K562 (cell line): ENCODE measurements around the gene SPATA21. TPM values are rescaled to one million over a fixed set of nuclear protein-coding genes. Genes with fewer than 3 reads are reported as not detected.

Experiments used
- ATAC-seq: fragments of 200-7000 bp; cut with Tn5 transposase; 3 replicates; pipeline ENCODE4 v1.9.1; 2020; ENCODE audit warnings: moderate library complexity
- BruUV-seq: library from RNA; stranded (reverse); fragments of 400-500 nt; replicated peaks from 2 replicates; lab custom pipeline; 2021; lab: Mats Ljungman, UMichigan
- CTCF ChIA-PET: fragments of 300-600 bp; formaldehyde crosslinking; extraction: SDS; loops from one replicate; lab custom pipeline; 2021; ENCODE audit warnings: low intra/inter-chr PET ratio; lab: Yijun Ruan, JAX
- POLR2A ChIA-PET: fragments of 300-600, 350-650 bp; sonication (Branson Sonifier 250); formaldehyde crosslinking; extraction: SDS; loops from one replicate; lab custom pipeline; 2021; ENCODE audit warnings: antibody characterized with exemption, inconsistent platforms; lab: Yijun Ruan, JAX
- DNase-seq, 4 experiments: peaks; one replicate each; pipeline versions ENCODE4 v3.0.0 to v3.0.0-alpha.2; 2011 to 2018; ENCODE audit warnings: low spot score in 3 of 4, mixed read lengths in 3 of 4; ENCODE audit errors: extremely low read depth in 1 of 4
- FAIRE-seq: peaks from 2 replicates; lab custom pipeline; 2011; peaks lifted over from hg19 to GRCh38; lab: Jason Lieb, UNC
- H2AFZ ChIP-seq: 2 replicates; pipeline ENCODE4 v1.6.0; 2011; ENCODE audit warnings: low read depth, low read length, control low read depth, inconsistent platforms
- H3K27ac ChIP-seq: fragments of 200-600 bp; 3 replicates; pipeline ENCODE4 v1.8.0; 2011; ENCODE audit warnings: low read depth, mild to moderate bottlenecking, control low read depth, inconsistent platforms, low read length, moderate library complexity, mixed read lengths; ENCODE audit errors: extremely low read depth
- H3K27me3 ChIP-seq, 2 experiments: fragments of 300-600 bp in 1 of 2; 2 replicates in 1 of 2; 3 replicates in 1 of 2; pipeline versions ENCODE4 v1.6.0 to v1.8.0; 2011; ENCODE audit warnings: inconsistent platforms in 2 of 2, low read length in 2 of 2, mild to moderate bottlenecking in 1 of 2, mixed read lengths in 1 of 2, moderate library complexity in 1 of 2; ENCODE audit not compliant: control insufficient read depth in 2 of 2, insufficient read depth in 2 of 2
- H3K36me3 ChIP-seq: fragments of 300-600 bp; 3 replicates; pipeline ENCODE4 v1.8.0; 2011; ENCODE audit warnings: mild to moderate bottlenecking, low read length, inconsistent platforms; ENCODE audit not compliant: control insufficient read depth, insufficient read depth
- H3K4me1 ChIP-seq, 2 experiments: fragments of 200-600 bp in 1 of 2; replicated peaks in 1 of 2; 2 replicates in 1 of 2; 3 replicates in 1 of 2; pipeline versions ENCODE4 v1.5.1 to v1.8.0; 2011; ENCODE audit warnings: inconsistent platforms in 2 of 2, low read length in 2 of 2, mild to moderate bottlenecking in 1 of 2, mixed read lengths in 1 of 2, moderate library complexity in 1 of 2; ENCODE audit not compliant: control insufficient read depth in 2 of 2, insufficient read depth in 2 of 2
- H3K4me2 ChIP-seq: 2 replicates; pipeline ENCODE4 v1.6.1; 2011; ENCODE audit warnings: low read length, control low read depth, inconsistent platforms, mixed read lengths; ENCODE audit not compliant: insufficient read depth
- H3K4me3 ChIP-seq: fragments of 200-600 bp; sonication (generic), shearing (Covaris generic); 2 replicates; pipeline ENCODE4 v1.5.1; 2016; ENCODE audit warnings: control low read depth, inconsistent platforms
- H3K79me2 ChIP-seq: fragments of 200-600 bp; 3 replicates; pipeline ENCODE4 v1.8.0; 2011; ENCODE audit warnings: low read length, inconsistent platforms; ENCODE audit not compliant: control insufficient read depth, insufficient read depth
- H3K9ac ChIP-seq, 2 experiments: 2 replicates each; pipeline versions ENCODE4 v1.6.0 to v1.6.1; 2011; ENCODE audit warnings: low read depth in 2 of 2, low read length in 2 of 2, control low read depth in 1 of 2, inconsistent platforms in 1 of 2, mild to moderate bottlenecking in 1 of 2, mixed read lengths in 1 of 2; ENCODE audit not compliant: insufficient read depth in 1 of 2
- H3K9me1 ChIP-seq: one replicate; pipeline ENCODE4 v1.6.0; 2011; ENCODE audit warnings: inconsistent platforms, mild to moderate bottlenecking, low read length, moderate library complexity; ENCODE audit not compliant: control insufficient read depth, insufficient read depth
- H3K9me3 ChIP-seq: replicated peaks from 2 replicates; pipeline ENCODE4 v1.5.1; 2011; ENCODE audit warnings: low read depth, low read length, inconsistent platforms; ENCODE audit not compliant: control insufficient read depth, insufficient read depth
- H4K20me1 ChIP-seq: replicated peaks from 2 replicates; pipeline ENCODE4 v1.6.1; 2011; ENCODE audit warnings: low read length, inconsistent platforms, mixed read lengths; ENCODE audit not compliant: control insufficient read depth, insufficient read depth
- CBX2 ChIP-seq: fragments of 200-600 bp; sonication (generic); IDR thresholded peaks from one replicate; pipeline ENCODE4 v1.6.1; 2012; ENCODE audit warnings: mild to moderate bottlenecking, low read length, inconsistent platforms; ENCODE audit not compliant: insufficient read depth, poor library complexity, severe bottlenecking
- CTBP1 ChIP-seq: fragments of 450-650 bp; IDR thresholded peaks from 2 replicates; pipeline ENCODE4 v1.6.1; 2016; ENCODE audit warnings: borderline replicate concordance
- ETV1 ChIP-seq: fragments of 450-650 bp; conservative IDR thresholded peaks from 2 replicates; pipeline ENCODE4 v1.6.1; 2016; ENCODE audit warnings: missing genetic modification characterization, control low read depth, low read depth, missing compliant biosample characterization
- IRF2 ChIP-seq: sonication (generic); formaldehyde crosslinking; IDR thresholded peaks from 2 replicates; pipeline ENCODE4 v1.8.1; 2022; ENCODE audit warnings: mild to moderate bottlenecking, missing genetic modification reagents
- KLF6 ChIP-seq: fragments of 250-450 bp; sonication (Bioruptor Pico); IDR thresholded peaks from 2 replicates; pipeline ENCODE4 v1.4.0; 2020; ENCODE audit warnings: mild to moderate bottlenecking, moderate library complexity, borderline replicate concordance
- MXI1 ChIP-seq: IDR thresholded peaks from 2 replicates; pipeline ENCODE4 v1.6.1; 2011; ENCODE audit warnings: low read depth, mild to moderate bottlenecking, improper control_type of control experiment, low read length
- RBBP5 ChIP-seq: fragments of 200-600 bp; sonication (generic); IDR thresholded peaks from 2 replicates; pipeline ENCODE4 v1.6.1; 2012; ENCODE audit warnings: borderline replicate concordance, mild to moderate bottlenecking, low read length, control low read depth, inconsistent platforms; ENCODE audit not compliant: insufficient read depth, poor library complexity, severe bottlenecking
- RHOXF2B ChIP-seq: fragments of 250-450 bp; sonication (Bioruptor Pico); conservative IDR thresholded peaks from 2 replicates; pipeline ENCODE4 v1.5.1; 2021
- STAG1 ChIP-seq: sonication (generic); formaldehyde crosslinking; IDR thresholded peaks from 2 replicates; pipeline ENCODE4 v1.5.0; 2020; ENCODE audit warnings: missing genetic modification reagents, borderline replicate concordance
- TAF1 ChIP-seq: IDR thresholded peaks from 2 replicates; pipeline ENCODE4 v1.6.1; 2011; ENCODE audit warnings: mild to moderate bottlenecking, low read length, moderate library complexity; ENCODE audit not compliant: insufficient read depth, control insufficient read depth, severe bottlenecking; ENCODE audit errors: extremely low read depth
- TGIF2 ChIP-seq: sonication (generic); formaldehyde crosslinking; IDR thresholded peaks from 2 replicates; pipeline ENCODE4 v1.8.1; 2022; ENCODE audit warnings: mild to moderate bottlenecking, missing genetic modification reagents, moderate library complexity
- ZC3H4 ChIP-seq: sonication (generic); formaldehyde crosslinking; IDR thresholded peaks from 2 replicates; pipeline ENCODE4 v1.9.0; 2021; ENCODE audit warnings: missing genetic modification reagents, borderline replicate concordance
- ZNF551 ChIP-seq: fragments of 250-450 bp; sonication (Bioruptor Pico); IDR thresholded peaks from 2 replicates; pipeline ENCODE4 v1.5.0; 2021; ENCODE audit warnings: mild to moderate bottlenecking, moderate library complexity
- WGBS: fragments of 100-300 bp; shearing (Covaris generic); methylation state at CpG from one replicate; pipeline ENCODE4 v1.1.6; 2016; ENCODE audit warnings: low coverage, mixed read lengths; ENCODE audit not compliant: insufficient coverage; ENCODE audit errors: missing lambda C conversion rate; 5-methylcytosine and 5-hydroxymethylcytosine counted together
- in situ Hi-C: fragments of 300-500 bp; cut with MboI; formaldehyde crosslinking; loops from 4 replicates; pipeline ENCODE4 v1.15.0; 2018; ENCODE audit warnings: inconsistent platforms, mixed read lengths
- intact Hi-C: fragments of 100-400 bp; cut with micrococcal nuclease; formaldehyde crosslinking; loops from 2 replicates; pipeline ENCODE4 v1.14.2; 2022
- polyA plus RNA-seq, 8 experiments: library from polyadenylated mRNA; depleted of rRNA in 4 of 8; stranded (reverse) in 5 of 8; unstranded in 3 of 8; fragments of >200 nt; fragmentation: Nextera tagmentation in 2 of 8; fragmentation: Illumina TruSeq in 1 of 8; extraction: Ambion mirVana in 2 of 8; extraction: Trizol in 1 of 8; gene quantifications; 2 replicates each; pipeline versions ENCODE4 v1.2.1 to v1.2.3, GENCODE V29; 2011 to 2014; ENCODE audit warnings: inconsistent platforms in 1 of 8, missing spikeins in 1 of 8
- total RNA-seq, 7 experiments: library from RNA; depleted of rRNA in 6 of 7; stranded (reverse); fragments of >200 nt in 6 of 7; fragmentation: Illumina TruSeq in 2 of 7; extraction: Trizol in 2 of 7; gene quantifications; 2 replicates each; pipeline versions ENCODE4 v1.2.1 to v1.2.3, GENCODE V29; 2011 to 2021; ENCODE audit warnings: low replicate concordance in 1 of 7
- TF ChIP-seq, protein P1 (sequence below): fragments of 250-450 bp; sonication (Bioruptor Pico); IDR thresholded peaks from 2 replicates; pipeline ENCODE4 v1.8.0; 2021; ENCODE audit warnings: borderline replicate concordance, mild to moderate bottlenecking, moderate library complexity; ENCODE audit not compliant: poor library complexity, severe bottlenecking

The SPATA21 gene
- total and polyA plus RNA-seq, 9 of the 15 experiments (the other 6 are each of a cell fraction or from before 2014, with no cell fraction given), result 0.10 to 0.36 (median 0.13) TPM; not detected in 3

DNA sequence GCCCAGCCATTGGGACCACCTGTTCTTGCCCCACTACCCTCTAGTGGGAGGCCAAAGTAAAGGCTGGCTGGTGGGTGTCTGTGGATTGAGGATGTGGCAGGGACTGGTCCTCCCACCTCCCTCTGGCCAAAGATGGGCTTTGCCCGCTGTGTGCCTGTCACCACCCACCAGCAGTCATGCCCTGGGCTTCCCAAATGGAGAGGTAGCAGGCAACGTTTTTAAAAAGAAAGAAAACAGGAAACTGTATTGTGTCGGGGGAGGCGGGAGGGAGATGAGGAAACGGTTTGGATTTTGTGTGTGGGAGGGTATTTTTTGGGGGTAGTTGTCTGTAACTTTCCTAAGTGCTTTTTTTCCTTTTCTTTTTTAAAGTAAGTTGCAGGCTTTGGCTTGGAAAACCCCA is 40.1 kb downstream of the SPATA21 start:
- BruUV-seq, result no TSS peak
- FAIRE-seq, result no peak
- no peaks in the 10 kb centered on the region for H3K27me3 ChIP-seq
- peaks cover 0 to 7% of the 10 kb centered on the region in 2 experiments; a peak in 1 of 5 replicates for H3K4me1 ChIP-seq
- no peak overlapping the region for H3K9ac ChIP-seq
- no peak overlapping the region for H3K4me2 ChIP-seq
- no peak for DNase-seq
- peaks cover 16% of the 10 kb centered on the region for H3K79me2 ChIP-seq
- no peaks in the 10 kb centered on the region for H3K9me3 ChIP-seq
- TF ChIP-seq, protein P1, sequence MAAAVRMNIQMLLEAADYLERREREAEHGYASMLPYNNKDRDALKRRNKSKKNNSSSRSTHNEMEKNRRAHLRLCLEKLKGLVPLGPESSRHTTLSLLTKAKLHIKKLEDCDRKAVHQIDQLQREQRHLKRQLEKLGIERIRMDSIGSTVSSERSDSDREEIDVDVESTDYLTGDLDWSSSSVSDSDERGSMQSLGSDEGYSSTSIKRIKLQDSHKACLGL (CRISPR knock-in tag), result no peak
- TF ChIP-seq RBBP5, result no peak
- TF ChIP-seq TAF1, result no peak
- TF ChIP-seq RHOXF2B, result no peak
- no peak for TF ChIP-seq STAG1 (CRISPR knock-in tag)
- TF ChIP-seq ZNF551 (CRISPR knock-in tag), result no peak
- TF ChIP-seq TGIF2 (CRISPR knock-in tag), result no peak
- no peak for TF ChIP-seq CTBP1
- no peak for TF ChIP-seq KLF6 (CRISPR knock-in tag)
- no peak for TF ChIP-seq CBX2
- no peak for TF ChIP-seq ZC3H4 (CRISPR knock-in tag)
- TF ChIP-seq MXI1, result no peak
- TF ChIP-seq IRF2, result no peak
- TF ChIP-seq ETV1 (tag), result no peak
- TF ChIP-seq, all 486 proteins: peak for 0
- Histone ChIP-seq H3K36me3 (peaks cover 70% of the 10 kb centered on the region), H3K27ac (no peak overlapping the region), H4K20me1 (peaks cover 10% of the 10 kb centered on the region; the same call in 1 of the 2 replicates), H3K9me1 (peaks cover 6% of the 10 kb centered on the region), H3K4me3 (no peak overlapping the region), H2AFZ (no peak overlapping the region)
- intact Hi-C loops (no loop called here), in situ Hi-C loops (no loop called here)
- CTCF ChIA-PET, result no interaction called here
- WGBS, result 68% methylated on average over 5 of the region's 5 CpGs
- POLR2A ChIA-PET, result no interaction called here
- ATAC-seq, result no peak
